Right atrium auricular region (tissue), 2 donors: Measurements from ENCODE around the gene PNLIPRP2. TPM values are rescaled to one million over a fixed set of nuclear protein-coding genes. Genes with fewer than 3 reads are reported as not detected.
A peak's percentile ranks its signal among the peaks of the same experiment; 100 is the strongest.

Experiments
- DNase-seq: peaks from one replicate; pipeline ENCODE4 v3.0.0-alpha.2; 2019; ENCODE audit warnings: low spot score
- H3K27ac ChIP-seq, 2 donors: fragments of 200-600 bp; sonication (generic); 1 replicate in 1 of 2; 2 replicates in 1 of 2; pipeline ENCODE4 v1.5.1; 2016 to 2019
- H3K27me3 ChIP-seq, 2 donors: fragments of 200-600 bp; sonication (generic); one replicate each; pipeline versions ENCODE4 v1.5.1 to v1.6.0; 2017 to 2019
- H3K36me3 ChIP-seq: fragments of 200-600 bp; sonication (generic); one replicate; pipeline ENCODE4 v1.5.1; 2016
- H3K4me1 ChIP-seq, 2 donors: fragments of 200-600 bp; sonication (generic); one replicate each; pipeline versions ENCODE4 v1.5.1 to v1.6.0; 2017 to 2019
- H3K4me3 ChIP-seq, 2 donors: fragments of 200-600 bp; sonication (generic); 1 replicate in 1 of 2; 2 replicates in 1 of 2; pipeline ENCODE4 v1.5.1; 2017 to 2019; ENCODE audit warnings: mild to moderate bottlenecking in 1 of 2, moderate library complexity in 1 of 2
- H3K9me3 ChIP-seq, 2 donors: fragments of 200-600 bp; sonication (generic); one replicate each; pipeline ENCODE4 v1.5.1; 2019
- CTCF ChIP-seq, 2 donors: fragments of 200-600 bp; sonication (generic); IDR thresholded peaks; one replicate each; pipeline ENCODE4 v1.5.1; 2019; ENCODE audit warnings: antibody characterized with exemption in 2 of 2
- total RNA-seq, 2 donors: library from RNA; depleted of rRNA; stranded (reverse); fragments of >200 nt; gene quantifications; one replicate each; pipeline ENCODE4 v1.1.0, GENCODE V29; 2016

Gene PNLIPRP2
- total RNA-seq, 2 donors from 2014 or later = not detected

GRCh38 chr10:116669832-116670644 is 49.3 kb downstream of the PNLIPRP2 start:
- Histone ChIP-seq H3K4me1 (peaks cover 0 to 8% of the 10 kb centered on the region in 2 donors), H3K27ac (no peak overlapping the region), H3K27me3 (no peaks in the 10 kb centered on the region), H3K4me3 (peak overlapping the region in 1 of 2 donors; percentile 38), H3K36me3 (no peaks in the 10 kb centered on the region), H3K9me3 (peaks cover 0 to 3% of the 10 kb centered on the region in 2 donors)
- peak; percentile 53 for DNase-seq
- TF ChIP-seq CTCF (IDR thresholded peaks at IDR 0.05) = no peak

- peak; percentile 48 for DNase-seq
- H3K36me3 ChIP-seq = no peaks in the 10 kb centered on the region
- H3K27ac ChIP-seq = no peak overlapping the region
- no peak for TF ChIP-seq CTCF (IDR thresholded peaks at IDR 0.05)
- H3K27me3 ChIP-seq = no peaks in the 10 kb centered on the region
- peaks cover 0 to 3% of the 10 kb centered on the region in 2 donors for H3K9me3 ChIP-seq
- H3K4me3 ChIP-seq = no peak overlapping the region
- peaks cover 0 to 8% of the 10 kb centered on the region in 2 donors for H3K4me1 ChIP-seq
Measured at GRCh38 chr10:116670706-116671105, 50.0 kb downstream of the PNLIPRP2 start.

GRCh38 chr10:116671274-116671926 is 50.6 kb downstream of the PNLIPRP2 start:
- TF ChIP-seq CTCF (IDR thresholded peaks at IDR 0.05) = no peak
- Histone ChIP-seq H3K4me1 (peaks cover 0 to 8% of the 10 kb centered on the region in 2 donors), H3K36me3 (peaks cover 6% of the 10 kb centered on the region), H3K27me3 (no peaks in the 10 kb centered on the region), H3K27ac (no peak overlapping the region), H3K4me3 (no peak overlapping the region), H3K9me3 (peaks cover 0 to 3% of the 10 kb centered on the region in 2 donors)
- DNase-seq = no peak

GRCh38 chr10:116672891-116673290 is 52.1 kb downstream of the PNLIPRP2 start:
- H3K9me3 ChIP-seq = no peaks in the 10 kb centered on the region
- no peak overlapping the region for H3K4me3 ChIP-seq
- no peaks in the 10 kb centered on the region for H3K27me3 ChIP-seq
- peaks cover 9% of the 10 kb centered on the region for H3K36me3 ChIP-seq
- H3K27ac ChIP-seq = no peak overlapping the region
- H3K4me1 ChIP-seq = peaks cover 0 to 8% of the 10 kb centered on the region in 2 donors
- DNase-seq = no peak
- TF ChIP-seq CTCF (IDR thresholded peaks at IDR 0.05) = no peak

- TF ChIP-seq CTCF (IDR thresholded peaks at IDR 0.05) = no peak
- Histone ChIP-seq H3K4me3 (no peak overlapping the region), H3K36me3 (peaks cover 9% of the 10 kb centered on the region), H3K27me3 (no peaks in the 10 kb centered on the region), H3K4me1 (peaks cover 0 to 8% of the 10 kb centered on the region in 2 donors), H3K9me3 (no peaks in the 10 kb centered on the region), H3K27ac (no peak overlapping the region)
- DNase-seq = no peak
Measured at GRCh38 chr10:116673866-116674265, 53.1 kb downstream of the PNLIPRP2 start.
